ENCODE data around the gene ST3GAL5.

- TF ChIP-seq CTCF (IDR thresholded peaks at IDR 0.05), result no peak
- no peak for TF ChIP-seq POLR2A (IDR thresholded peaks at IDR 0.05)
Observed at GRCh38 chr2:85822766-85823165, 66.0 kb downstream of the ST3GAL5 start.
